HepG2 (cell line): Measurements from ENCODE around the gene NFS1. TPM values are rescaled to one million over a fixed set of nuclear protein-coding genes. Genes with fewer than 3 reads are reported as not detected.

Experiments used
- ADNP ChIP-seq: sonication (generic); formaldehyde crosslinking; IDR thresholded peaks from 2 replicates; pipeline ENCODE4 v1.4.0; 2020; ENCODE audit warnings: missing genetic modification reagents
- EED ChIP-seq: sonication (generic); formaldehyde crosslinking; IDR thresholded peaks from 2 replicates; pipeline ENCODE4 v1.5.0; 2020; ENCODE audit warnings: mild to moderate bottlenecking, missing genetic modification reagents
- GTF3A ChIP-seq: sonication (generic); formaldehyde crosslinking; conservative IDR thresholded peaks from 2 replicates; pipeline ENCODE4 v1.4.0; 2020; ENCODE audit warnings: mild to moderate bottlenecking, missing genetic modification reagents
- HOXA5 ChIP-seq: sonication (generic); formaldehyde crosslinking; IDR thresholded peaks from 2 replicates; pipeline ENCODE4 v1.4.0; 2020; ENCODE audit warnings: missing genetic modification reagents
- MLX ChIP-seq: IDR thresholded peaks from 2 replicates; pipeline ENCODE4 v1.6.1; 2016
- NR1H2 ChIP-seq: sonication (generic); formaldehyde crosslinking; IDR thresholded peaks from 2 replicates; pipeline ENCODE4 v1.8.1; 2022; ENCODE audit warnings: low read depth, missing genetic modification reagents, borderline replicate concordance
- PAF1 ChIP-seq: IDR thresholded peaks from 2 replicates; pipeline ENCODE4 v1.6.1; 2016; ENCODE audit warnings: missing genetic modification reagents, missing compliant biosample characterization
- RARA ChIP-seq: IDR thresholded peaks from 2 replicates; pipeline ENCODE4 v1.6.1; 2016; ENCODE audit warnings: missing genetic modification reagents, missing compliant biosample characterization
- RNF2 ChIP-seq: fragments of 450-650 bp; conservative IDR thresholded peaks from 2 replicates; pipeline ENCODE4 v1.6.1; 2016; ENCODE audit warnings: low read depth
- SIX1 ChIP-seq: sonication (generic); formaldehyde crosslinking; IDR thresholded peaks from 2 replicates; pipeline ENCODE4 v1.4.0; 2020; ENCODE audit warnings: missing genetic modification reagents, borderline replicate concordance
- SRSF4 ChIP-seq: fragments of 200-400 bp; formaldehyde crosslinking; IDR thresholded peaks from one replicate; pipeline ENCODE4 v1.6.1; 2018; ENCODE audit warnings: mild to moderate bottlenecking, low read depth, low read length, moderate library complexity; ENCODE audit not compliant: poor library complexity, severe bottlenecking
- ZBTB2 ChIP-seq: sonication (generic); formaldehyde crosslinking; IDR thresholded peaks from 2 replicates; pipeline ENCODE4 v1.8.0; 2022; ENCODE audit warnings: low read depth, missing genetic modification reagents
- ZBTB44 ChIP-seq: sonication (generic); formaldehyde crosslinking; IDR thresholded peaks from 2 replicates; pipeline ENCODE4 v1.4.0; 2020; ENCODE audit warnings: missing genetic modification reagents
- ZNF20 ChIP-seq: sonication (generic); formaldehyde crosslinking; IDR thresholded peaks from 2 replicates; pipeline ENCODE4 v1.4.0; 2020; ENCODE audit warnings: mild to moderate bottlenecking, moderate library complexity, missing genetic modification reagents
- ZNF598 ChIP-seq: sonication (generic); formaldehyde crosslinking; IDR thresholded peaks from 2 replicates; pipeline ENCODE4 v1.5.1; 2020; ENCODE audit warnings: mild to moderate bottlenecking, missing genetic modification reagents, borderline replicate concordance
- ZNF672 ChIP-seq: sonication (generic); formaldehyde crosslinking; IDR thresholded peaks from 2 replicates; pipeline ENCODE4 v1.8.1; 2022; ENCODE audit warnings: missing genetic modification reagents
- ZNF816 ChIP-seq: sonication (generic); formaldehyde crosslinking; IDR thresholded peaks from 2 replicates; pipeline ENCODE4 v1.8.0; 2022; ENCODE audit warnings: missing genetic modification reagents, mild to moderate bottlenecking, borderline replicate concordance
- ZSCAN25 ChIP-seq: sonication (generic); formaldehyde crosslinking; IDR thresholded peaks from 2 replicates; pipeline ENCODE4 v1.8.0; 2022; ENCODE audit warnings: mild to moderate bottlenecking, missing genetic modification reagents
- polyA plus RNA-seq, 8 experiments: library from polyadenylated mRNA; depleted of rRNA in 3 of 8; stranded (reverse) in 7 of 8; unstranded in 1 of 8; fragments of >200 nt; fragmentation: Illumina TruSeq in 4 of 8; extraction: Trizol in 4 of 8; gene quantifications; 2 replicates each; pipeline versions ENCODE4 v1.2.1 to v1.2.3, GENCODE V29; 2011 to 2016; ENCODE audit warnings: low read depth in 4 of 8, missing spikeins in 1 of 8, mixed read lengths in 1 of 8; ENCODE audit not compliant: insufficient read depth in 1 of 8
- total RNA-seq, 5 experiments: library from RNA; depleted of rRNA; stranded (reverse); fragments of >200 nt; fragmentation: Illumina TruSeq; extraction: Trizol; gene quantifications; 2 replicates each; pipeline ENCODE4 v1.2.3, GENCODE V29; 2016; ENCODE audit warnings: low read depth in 1 of 5
- TF ChIP-seq, protein P1 (sequence below): sonication (generic); IDR thresholded peaks from 2 replicates; pipeline ENCODE4 v1.6.1; 2016; ENCODE audit warnings: low read depth, borderline replicate concordance
- TF ChIP-seq, protein P2 (sequence below): IDR thresholded peaks from 2 replicates; pipeline ENCODE4 v1.6.1; 2016; ENCODE audit warnings: low read depth
- TF ChIP-seq, protein P3 (sequence below): sonication (generic); formaldehyde crosslinking; IDR thresholded peaks from 2 replicates; pipeline ENCODE4 v1.5.0; 2020; ENCODE audit warnings: missing genetic modification reagents

The NFS1 gene
- total and polyA plus RNA-seq, 2 of the 13 experiments (the other 11 are each of a cell fraction or from before 2014, with no cell fraction given), result 65.9 to 88.1 TPM

DNA sequence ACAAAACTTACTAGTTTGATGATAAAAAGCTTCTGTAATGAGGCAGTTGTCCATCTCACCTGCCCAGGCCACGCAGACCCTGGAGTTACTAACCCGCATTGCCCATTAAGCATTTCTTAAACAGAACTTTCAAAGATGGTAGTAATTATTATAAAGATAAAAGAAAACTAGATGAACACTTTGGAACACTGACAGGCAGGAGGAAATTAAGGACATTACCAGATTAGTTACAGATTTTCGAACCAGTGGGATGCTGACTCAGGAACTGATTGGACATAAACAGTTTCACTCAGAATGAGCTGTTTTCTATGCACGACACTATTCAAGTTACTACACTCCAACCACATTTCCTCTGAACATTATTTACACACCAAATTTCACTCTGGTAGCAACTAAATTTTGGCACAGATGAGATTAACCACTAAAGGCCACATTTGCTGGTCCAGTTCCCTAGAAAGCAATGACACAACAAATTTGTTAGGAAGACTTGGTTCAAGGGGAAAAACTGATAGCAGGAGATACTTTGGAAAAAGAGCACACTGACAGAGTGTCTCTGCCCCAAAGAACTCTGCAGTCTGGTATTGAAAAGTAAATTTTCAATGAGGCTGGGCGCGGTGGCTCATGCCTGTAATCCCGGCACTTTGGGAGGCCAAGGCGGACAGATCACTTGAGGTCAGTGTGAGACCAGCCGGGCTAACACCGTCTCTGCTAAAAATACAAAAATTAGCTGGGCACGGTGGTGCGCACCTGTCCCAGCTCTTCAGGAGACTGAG lies 3.1 kb upstream of the NFS1 start (continued):
- TF ChIP-seq GTF3A (CRISPR knock-in tag), result no peak
- no peak for TF ChIP-seq ZNF816 (CRISPR knock-in tag)
- TF ChIP-seq MLX, result no peak
- TF ChIP-seq, protein P1, sequence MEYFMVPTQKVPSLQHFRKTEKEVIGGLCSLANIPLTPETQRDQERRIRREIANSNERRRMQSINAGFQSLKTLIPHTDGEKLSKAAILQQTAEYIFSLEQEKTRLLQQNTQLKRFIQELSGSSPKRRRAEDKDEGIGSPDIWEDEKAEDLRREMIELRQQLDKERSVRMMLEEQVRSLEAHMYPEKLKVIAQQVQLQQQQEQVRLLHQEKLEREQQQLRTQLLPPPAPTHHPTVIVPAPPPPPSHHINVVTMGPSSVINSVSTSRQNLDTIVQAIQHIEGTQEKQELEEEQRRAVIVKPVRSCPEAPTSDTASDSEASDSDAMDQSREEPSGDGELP, result no peak
- TF ChIP-seq HOXA5 (CRISPR knock-in tag), result no peak; the same call in 1 of the 2 replicates
- TF ChIP-seq RARA (CRISPR knock-in tag), result no peak
- TF ChIP-seq, protein P2, sequence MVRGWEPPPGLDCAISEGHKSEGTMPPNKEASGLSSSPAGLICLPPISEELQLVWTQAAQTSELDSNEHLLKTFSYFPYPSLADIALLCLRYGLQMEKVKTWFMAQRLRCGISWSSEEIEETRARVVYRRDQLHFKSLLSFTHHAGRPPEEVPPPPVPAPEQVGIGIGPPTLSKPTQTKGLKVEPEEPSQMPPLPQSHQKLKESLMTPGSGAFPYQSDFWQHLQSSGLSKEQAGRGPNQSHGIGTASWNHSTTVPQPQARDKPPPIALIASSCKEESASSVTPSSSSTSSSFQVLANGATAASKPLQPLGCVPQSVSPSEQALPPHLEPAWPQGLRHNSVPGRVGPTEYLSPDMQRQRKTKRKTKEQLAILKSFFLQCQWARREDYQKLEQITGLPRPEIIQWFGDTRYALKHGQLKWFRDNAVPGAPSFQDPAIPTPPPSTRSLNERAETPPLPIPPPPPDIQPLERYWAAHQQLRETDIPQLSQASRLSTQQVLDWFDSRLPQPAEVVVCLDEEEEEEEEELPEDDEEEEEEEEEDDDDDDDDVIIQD (CRISPR knock-in tag), result no peak
- no peak for TF ChIP-seq RNF2
- TF ChIP-seq, protein P3, sequence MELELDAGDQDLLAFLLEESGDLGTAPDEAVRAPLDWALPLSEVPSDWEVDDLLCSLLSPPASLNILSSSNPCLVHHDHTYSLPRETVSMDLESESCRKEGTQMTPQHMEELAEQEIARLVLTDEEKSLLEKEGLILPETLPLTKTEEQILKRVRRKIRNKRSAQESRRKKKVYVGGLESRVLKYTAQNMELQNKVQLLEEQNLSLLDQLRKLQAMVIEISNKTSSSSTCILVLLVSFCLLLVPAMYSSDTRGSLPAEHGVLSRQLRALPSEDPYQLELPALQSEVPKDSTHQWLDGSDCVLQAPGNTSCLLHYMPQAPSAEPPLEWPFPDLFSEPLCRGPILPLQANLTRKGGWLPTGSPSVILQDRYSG (CRISPR knock-in tag), result no peak
- peak; percentile 98 for TF ChIP-seq SRSF4
- no peak for TF ChIP-seq ADNP
- no peak for TF ChIP-seq ZBTB44 (CRISPR knock-in tag)
- TF ChIP-seq ZBTB2, result no peak
- no peak for TF ChIP-seq ZNF672
- TF ChIP-seq NR1H2 (CRISPR knock-in tag), result no peak
- TF ChIP-seq SIX1 (CRISPR knock-in tag), result no peak
- TF ChIP-seq ZNF598 (CRISPR knock-in tag), result no peak
- no peak for TF ChIP-seq ZSCAN25
- no peak for TF ChIP-seq ZNF20
- TF ChIP-seq PAF1 (CRISPR knock-in tag), result peak; percentile 6; the same call in 1 of the 2 replicates
- no peak for TF ChIP-seq EED
